ENCODE measurements around the gene ANKS4B.
"Not testable (repeated sequence)": the region's sequence is repeated elsewhere in the genome, so short reads cannot be mapped to it uniquely, and the experiment has no call there.

The ANKS4B gene

DNA sequence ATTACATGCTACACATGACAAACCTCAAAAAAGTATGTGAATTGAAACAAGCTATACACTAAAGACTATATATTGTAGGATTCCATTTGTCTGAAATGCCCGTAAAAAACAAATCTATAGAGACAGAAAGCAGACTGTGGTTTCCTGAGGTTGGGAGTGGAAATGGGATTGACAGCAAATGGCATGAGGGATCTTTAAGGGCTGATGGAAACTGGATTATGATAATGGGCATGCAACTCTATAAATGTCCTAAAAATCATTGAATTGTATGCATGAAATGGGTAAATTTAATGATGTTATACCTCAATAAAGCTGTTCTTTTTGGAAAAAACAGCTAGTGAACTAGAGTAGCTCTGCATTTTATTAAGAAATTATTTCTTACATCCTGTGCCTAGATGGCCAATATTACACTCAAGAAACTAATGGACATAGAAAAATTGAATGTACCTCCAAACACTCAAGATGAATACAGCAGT lies 416 bp upstream of the ANKS4B start:
- peak overlapping the region; percentile 77 to 89 for H3K27ac ChIP-seq (ENCODE audit: low read depth in 2 of 2, low read length in 2 of 2)
- H3K4me1 ChIP-seq (ENCODE audit: control insufficient read depth in 2 of 2, insufficient read depth in 2 of 2, low read length in 2 of 2) = peaks cover 2 to 14% of the 10 kb centered on the region in 2 donors
- H3K4me3 ChIP-seq (ENCODE audit: low read length in 2 of 2) = peak overlapping the region in 1 of 2 donors; percentile 95
- H3K27me3 ChIP-seq (ENCODE audit: control insufficient read depth in 2 of 2, insufficient read depth in 2 of 2, low read length in 2 of 2) = no peaks in the 10 kb centered on the region
- H3K36me3 ChIP-seq (ENCODE audit: control insufficient read depth in 2 of 2, insufficient read depth in 2 of 2, low read length in 2 of 2) = peaks cover 0 to 5% of the 10 kb centered on the region in 2 donors
- no peak overlapping the region for H3K9ac ChIP-seq (ENCODE audit: low read depth in 1 of 2, low read length in 2 of 2)
- H3K9me3 ChIP-seq (ENCODE audit: control insufficient read depth in 2 of 2, low read length in 2 of 2) = no peaks in the 10 kb centered on the region

DNA sequence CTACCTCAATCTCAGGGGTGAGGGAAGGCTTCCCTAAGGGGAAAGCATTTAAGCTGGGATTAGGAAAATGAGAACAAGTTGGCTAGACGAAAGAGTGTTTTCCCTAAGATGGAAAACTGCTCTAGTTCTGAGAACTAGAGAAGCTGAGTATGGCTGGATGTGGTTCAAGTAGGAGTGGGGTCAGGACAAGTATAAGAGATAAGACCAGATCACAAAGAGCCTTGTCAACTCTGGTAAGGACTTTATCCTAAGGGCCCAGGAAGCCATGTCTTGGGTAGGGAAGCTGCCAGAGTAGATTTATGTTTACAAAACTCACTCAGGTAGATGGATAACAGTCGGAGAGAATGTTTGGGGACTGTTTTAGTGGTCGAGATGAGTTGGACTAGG lies 1.7 kb downstream of the ANKS4B start:
- no peaks in the 10 kb centered on the region for H3K27me3 ChIP-seq (ENCODE audit: control insufficient read depth in 2 of 2, insufficient read depth in 2 of 2, low read length in 2 of 2)
- H3K9ac ChIP-seq (ENCODE audit: low read depth in 1 of 2, low read length in 2 of 2) = peak overlapping the region; percentile 35 to 79
- H3K27ac ChIP-seq (ENCODE audit: low read depth in 2 of 2, low read length in 2 of 2) = peak overlapping the region; percentile 87 to 89
- peaks cover 2 to 16% of the 10 kb centered on the region in 2 donors for H3K4me1 ChIP-seq (ENCODE audit: control insufficient read depth in 2 of 2, insufficient read depth in 2 of 2, low read length in 2 of 2)
- peaks cover 0 to 5% of the 10 kb centered on the region in 2 donors for H3K36me3 ChIP-seq (ENCODE audit: control insufficient read depth in 2 of 2, insufficient read depth in 2 of 2, low read length in 2 of 2)
- no peaks in the 10 kb centered on the region for H3K9me3 ChIP-seq (ENCODE audit: control insufficient read depth in 2 of 2, low read length in 2 of 2)
- H3K4me3 ChIP-seq (ENCODE audit: low read length in 2 of 2) = peak overlapping the region; percentile 95 to 99

DNA sequence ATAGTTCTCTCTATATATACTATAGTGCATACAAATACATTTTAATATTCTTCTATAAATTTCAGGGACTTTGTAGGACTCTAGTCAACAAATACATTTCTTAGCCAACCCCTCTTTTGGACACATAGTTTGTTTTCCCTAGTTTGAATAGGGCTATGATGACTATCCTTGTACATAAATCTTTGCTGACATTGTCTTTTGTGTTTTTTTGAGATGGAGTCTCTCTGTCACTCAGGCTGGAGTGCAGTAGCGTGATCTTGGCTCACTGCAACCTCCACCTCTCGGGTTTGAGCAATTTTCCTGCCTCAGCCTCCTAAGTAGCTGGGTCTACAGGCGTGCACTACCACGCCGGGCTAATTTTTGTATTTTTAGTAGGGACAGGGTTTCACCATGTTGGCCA lies 3.3 kb downstream of the ANKS4B start:
- no peak overlapping the region for H3K9ac ChIP-seq (ENCODE audit: low read depth in 1 of 2, low read length in 2 of 2)
- H3K4me1 ChIP-seq (ENCODE audit: control insufficient read depth in 2 of 2, insufficient read depth in 2 of 2, low read length in 2 of 2) = peaks cover 2 to 16% of the 10 kb centered on the region in 2 donors
- H3K27ac ChIP-seq (ENCODE audit: low read depth in 2 of 2, low read length in 2 of 2) = no peak overlapping the region
- H3K9me3 ChIP-seq (ENCODE audit: control insufficient read depth in 2 of 2, low read length in 2 of 2) = no peaks in the 10 kb centered on the region
- peaks cover 3 to 5% of the 10 kb centered on the region in 2 donors for H3K36me3 ChIP-seq (ENCODE audit: control insufficient read depth in 2 of 2, insufficient read depth in 2 of 2, low read length in 2 of 2)
- no peaks in the 10 kb centered on the region for H3K27me3 ChIP-seq (ENCODE audit: control insufficient read depth in 2 of 2, insufficient read depth in 2 of 2, low read length in 2 of 2)
- peak overlapping the region in 1 of 2 donors; percentile 7 for H3K4me3 ChIP-seq (ENCODE audit: low read length in 2 of 2)

DNA sequence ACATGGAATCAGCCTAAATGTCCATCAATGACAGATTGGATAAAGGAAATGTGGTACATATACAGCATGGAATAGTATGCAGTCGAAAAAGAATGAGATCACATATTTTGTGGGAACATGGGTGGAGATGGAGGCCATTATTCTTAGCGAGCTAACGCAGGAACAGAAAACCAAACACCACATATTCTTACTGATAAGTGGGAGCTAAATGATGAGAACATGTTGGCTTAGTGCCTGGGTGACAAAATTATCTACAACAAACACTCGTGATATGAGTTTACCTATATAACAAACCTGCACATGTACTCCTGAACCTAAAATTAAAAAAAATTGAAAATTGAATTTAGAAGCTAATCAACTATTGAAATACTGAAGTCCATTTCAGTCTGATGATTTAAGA lies 6.1 kb downstream of the ANKS4B start:
- no peak overlapping the region for H3K27ac ChIP-seq (ENCODE audit: low read depth in 2 of 2, low read length in 2 of 2)
- no peaks in the 10 kb centered on the region for H3K9me3 ChIP-seq (ENCODE audit: control insufficient read depth in 2 of 2, low read length in 2 of 2)
- peaks cover 3 to 5% of the 10 kb centered on the region in 2 donors for H3K36me3 ChIP-seq (ENCODE audit: control insufficient read depth in 2 of 2, insufficient read depth in 2 of 2, low read length in 2 of 2)
- H3K4me3 ChIP-seq (ENCODE audit: low read length in 2 of 2) = no peak overlapping the region
- no peak overlapping the region for H3K9ac ChIP-seq (ENCODE audit: low read depth in 1 of 2, low read length in 2 of 2)
- no peaks in the 10 kb centered on the region for H3K27me3 ChIP-seq (ENCODE audit: control insufficient read depth in 2 of 2, insufficient read depth in 2 of 2, low read length in 2 of 2)
- H3K4me1 ChIP-seq (ENCODE audit: control insufficient read depth in 2 of 2, insufficient read depth in 2 of 2, low read length in 2 of 2) = peaks cover 2 to 8% of the 10 kb centered on the region in 2 donors

DNA sequence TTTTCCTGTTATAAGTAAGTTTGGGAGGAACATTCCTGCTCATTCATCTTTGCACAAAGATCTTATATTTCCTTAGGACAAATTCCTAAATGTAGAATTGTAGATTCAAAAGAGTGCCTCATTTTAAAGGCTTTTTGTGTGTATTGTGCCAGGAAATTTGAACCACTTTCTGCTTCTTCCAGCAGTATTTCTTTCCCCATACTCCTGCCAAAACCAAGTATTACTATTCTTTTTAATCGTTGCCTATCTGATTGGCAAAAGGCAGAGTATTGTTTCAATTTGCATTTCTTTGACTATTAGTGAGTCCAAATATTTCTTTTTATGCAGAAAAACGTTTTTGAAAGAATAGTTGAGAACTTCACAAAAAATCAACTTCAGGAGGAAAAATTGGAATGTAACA lies 9.3 kb downstream of the ANKS4B start:
- Histone ChIP-seq H3K27me3 (ENCODE audit: control insufficient read depth in 2 of 2, insufficient read depth in 2 of 2, low read length in 2 of 2) (no peaks in the 10 kb centered on the region), H3K27ac (ENCODE audit: low read depth in 2 of 2, low read length in 2 of 2) (no peak overlapping the region), H3K9ac (ENCODE audit: low read depth in 1 of 2, low read length in 2 of 2) (no peak overlapping the region)

DNA sequence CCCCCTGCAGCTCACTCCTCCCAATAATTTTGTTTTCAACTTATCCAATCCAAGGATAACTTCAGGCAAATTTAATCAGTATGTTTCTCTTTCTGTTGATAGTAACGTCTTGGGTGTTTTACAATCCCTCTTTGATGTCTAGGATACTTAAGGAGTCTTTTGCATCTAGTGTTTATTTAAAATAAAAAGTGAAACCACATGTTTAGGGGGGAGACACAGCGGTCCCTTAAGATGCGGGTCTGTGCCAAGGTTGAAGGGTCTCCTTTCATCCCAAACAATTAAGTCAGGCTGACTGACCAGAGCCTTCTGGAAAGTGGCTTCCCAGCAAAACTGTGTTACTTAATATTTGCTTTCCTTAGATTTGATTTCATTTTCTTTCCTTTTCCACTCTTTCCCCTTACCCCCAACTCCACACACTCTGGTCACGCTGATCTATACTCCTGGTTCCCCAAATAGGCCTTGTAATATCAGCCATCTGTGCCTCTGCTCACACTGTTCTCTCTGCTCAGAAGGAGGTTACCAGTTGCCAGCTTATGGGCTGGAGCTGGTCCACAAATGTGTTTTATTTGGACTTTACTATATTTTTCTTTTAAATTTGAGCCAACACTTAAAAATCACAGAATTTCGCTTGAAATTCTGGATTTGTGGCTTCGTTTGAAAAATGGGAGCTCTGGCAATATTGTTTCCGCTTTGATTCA lies 11.2 kb downstream of the ANKS4B start:
- Histone ChIP-seq H3K4me1 (ENCODE audit: control insufficient read depth in 2 of 2, insufficient read depth in 2 of 2, low read length in 2 of 2) (peaks cover 0 to 3% of the 10 kb centered on the region in 2 donors), H3K9ac (ENCODE audit: low read depth in 1 of 2, low read length in 2 of 2) (no peak overlapping the region), H3K27ac (ENCODE audit: low read depth in 2 of 2, low read length in 2 of 2) (no peak overlapping the region), H3K4me3 (ENCODE audit: low read length in 2 of 2) (no peak overlapping the region), H3K27me3 (ENCODE audit: control insufficient read depth in 2 of 2, insufficient read depth in 2 of 2, low read length in 2 of 2) (no peaks in the 10 kb centered on the region), H3K9me3 (ENCODE audit: control insufficient read depth in 2 of 2, low read length in 2 of 2) (no peaks in the 10 kb centered on the region), H3K36me3 (ENCODE audit: control insufficient read depth in 2 of 2, insufficient read depth in 2 of 2, low read length in 2 of 2) (peaks cover 3 to 5% of the 10 kb centered on the region in 2 donors)

More for the DNA sequence above, 9.3 kb downstream of the ANKS4B start:
- Histone ChIP-seq H3K36me3 (ENCODE audit: control insufficient read depth in 2 of 2, insufficient read depth in 2 of 2, low read length in 2 of 2) (peaks cover 0 to 3% of the 10 kb centered on the region in 2 donors), H3K4me3 (ENCODE audit: low read length in 2 of 2) (no peak overlapping the region), H3K9me3 (ENCODE audit: control insufficient read depth in 2 of 2, low read length in 2 of 2) (no peaks in the 10 kb centered on the region), H3K4me1 (ENCODE audit: control insufficient read depth in 2 of 2, insufficient read depth in 2 of 2, low read length in 2 of 2) (peaks cover 2 to 3% of the 10 kb centered on the region in 2 donors)

DNA sequence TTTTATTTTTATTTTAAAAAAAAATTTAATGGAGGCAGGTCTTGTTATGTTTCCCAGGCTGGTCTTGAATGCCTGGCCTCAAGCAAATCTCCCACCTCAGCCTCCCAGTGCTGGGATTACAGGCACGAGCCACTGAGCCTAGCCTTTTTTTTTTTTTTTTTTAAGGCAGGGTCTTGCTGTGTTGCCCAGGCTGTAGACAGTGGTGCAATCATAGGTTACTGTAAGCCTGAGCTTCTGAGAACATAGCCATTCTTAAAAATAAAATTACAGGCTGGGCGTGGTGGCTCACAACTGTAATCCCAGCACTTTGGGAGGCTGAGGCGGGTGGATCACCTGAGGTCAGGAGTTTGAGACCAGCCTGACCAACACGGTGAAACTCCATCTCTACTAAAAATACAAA lies 14.7 kb downstream of the ANKS4B start:
- not testable (repeated sequence) for H3K4me1 ChIP-seq (ENCODE audit: control insufficient read depth in 2 of 2, insufficient read depth in 2 of 2, low read length in 2 of 2); H3K9me3 ChIP-seq (ENCODE audit: control insufficient read depth in 2 of 2, low read length in 2 of 2); H3K9ac ChIP-seq (ENCODE audit: low read depth in 1 of 2, low read length in 2 of 2); H3K27me3 ChIP-seq (ENCODE audit: control insufficient read depth in 2 of 2, insufficient read depth in 2 of 2, low read length in 2 of 2); H3K27ac ChIP-seq (ENCODE audit: low read depth in 2 of 2, low read length in 2 of 2); H3K4me3 ChIP-seq (ENCODE audit: low read length in 2 of 2)
- H3K36me3 ChIP-seq (ENCODE audit: control insufficient read depth in 2 of 2, insufficient read depth in 2 of 2, low read length in 2 of 2) = peaks cover 12 to 14% of the 10 kb centered on the region in 2 donors

DNA sequence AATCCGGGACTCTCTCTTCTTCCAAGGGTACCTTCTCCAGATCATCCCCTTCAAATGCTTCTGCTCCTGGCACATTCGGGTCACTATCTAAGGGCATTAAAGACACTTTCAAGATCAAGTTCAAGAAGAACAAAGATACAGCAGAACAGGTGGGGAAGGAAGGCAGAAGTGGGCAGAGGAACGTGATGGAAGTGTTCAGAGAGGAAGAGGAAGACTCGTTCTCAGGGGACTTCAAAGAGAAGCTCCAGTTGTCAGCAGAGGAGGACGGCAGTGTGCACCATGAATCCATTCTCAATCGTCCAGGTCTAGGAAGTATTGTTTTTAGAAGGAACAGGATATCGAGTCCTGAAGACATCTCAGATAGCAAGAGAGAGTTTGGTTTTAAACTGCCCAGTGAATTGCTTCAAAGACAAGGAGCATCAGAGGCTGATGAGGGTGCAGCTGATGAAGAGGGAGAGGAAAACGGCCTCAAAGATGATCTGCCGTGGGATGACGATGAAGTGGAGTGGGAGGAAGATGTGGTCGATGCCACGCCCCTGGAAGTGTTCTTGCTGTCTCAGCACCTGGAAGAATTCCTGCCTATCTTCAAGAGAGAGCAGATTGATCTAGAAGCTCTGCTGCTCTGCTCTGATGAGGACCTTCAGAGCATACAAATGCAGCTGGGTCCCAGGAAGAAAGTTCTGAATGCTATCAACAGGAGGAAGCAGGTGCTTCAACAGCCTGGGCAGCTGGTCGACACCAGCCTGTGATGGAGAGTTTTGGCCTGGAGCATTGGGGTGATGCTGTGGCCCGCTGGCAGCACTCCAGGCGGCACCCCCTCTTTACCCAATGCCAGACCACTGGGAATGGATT lies 16.8 kb downstream of the ANKS4B start:
- Histone ChIP-seq H3K4me1 (ENCODE audit: control insufficient read depth in 2 of 2, insufficient read depth in 2 of 2, low read length in 2 of 2) (no peaks in the 10 kb centered on the region), H3K36me3 (ENCODE audit: control insufficient read depth in 2 of 2, insufficient read depth in 2 of 2, low read length in 2 of 2) (peaks cover 17 to 19% of the 10 kb centered on the region in 2 donors), H3K4me3 (ENCODE audit: low read length in 2 of 2) (no peak overlapping the region), H3K9ac (ENCODE audit: low read depth in 1 of 2, low read length in 2 of 2) (no peak overlapping the region), H3K9me3 (ENCODE audit: control insufficient read depth in 2 of 2, low read length in 2 of 2) (no peaks in the 10 kb centered on the region), H3K27me3 (ENCODE audit: control insufficient read depth in 2 of 2, insufficient read depth in 2 of 2, low read length in 2 of 2) (no peaks in the 10 kb centered on the region), H3K27ac (ENCODE audit: low read depth in 2 of 2, low read length in 2 of 2) (no peak overlapping the region)

DNA sequence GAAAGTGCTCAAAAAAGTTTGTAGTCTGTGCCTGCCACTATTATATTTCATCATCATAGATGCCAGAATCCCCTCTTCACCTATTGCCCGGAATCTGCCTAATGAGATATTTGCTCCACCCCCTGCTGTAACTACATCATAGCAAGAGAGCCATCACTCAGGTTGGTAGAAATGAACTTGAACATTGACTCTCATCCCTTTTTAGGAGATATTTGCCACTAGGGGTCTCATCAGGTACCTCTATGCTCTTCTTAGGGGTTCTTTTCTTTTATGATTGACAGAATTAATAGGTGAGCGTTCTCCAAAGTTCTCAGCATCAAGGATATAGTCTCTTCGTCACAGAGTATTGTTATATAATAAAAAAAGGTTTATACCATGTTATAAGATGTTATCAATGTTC lies 20.0 kb downstream of the ANKS4B start:
- Histone ChIP-seq H3K4me3 (ENCODE audit: low read length in 2 of 2) (no peak overlapping the region), H3K9me3 (ENCODE audit: control insufficient read depth in 2 of 2, low read length in 2 of 2) (no peaks in the 10 kb centered on the region), H3K27me3 (ENCODE audit: control insufficient read depth in 2 of 2, insufficient read depth in 2 of 2, low read length in 2 of 2) (peaks cover 0 to 2% of the 10 kb centered on the region in 2 donors), H3K9ac (ENCODE audit: low read depth in 1 of 2, low read length in 2 of 2) (no peak overlapping the region), H3K4me1 (ENCODE audit: control insufficient read depth in 2 of 2, insufficient read depth in 2 of 2, low read length in 2 of 2) (no peaks in the 10 kb centered on the region), H3K36me3 (ENCODE audit: control insufficient read depth in 2 of 2, insufficient read depth in 2 of 2, low read length in 2 of 2) (peaks cover 17 to 19% of the 10 kb centered on the region in 2 donors), H3K27ac (ENCODE audit: low read depth in 2 of 2, low read length in 2 of 2) (no peak overlapping the region)

DNA sequence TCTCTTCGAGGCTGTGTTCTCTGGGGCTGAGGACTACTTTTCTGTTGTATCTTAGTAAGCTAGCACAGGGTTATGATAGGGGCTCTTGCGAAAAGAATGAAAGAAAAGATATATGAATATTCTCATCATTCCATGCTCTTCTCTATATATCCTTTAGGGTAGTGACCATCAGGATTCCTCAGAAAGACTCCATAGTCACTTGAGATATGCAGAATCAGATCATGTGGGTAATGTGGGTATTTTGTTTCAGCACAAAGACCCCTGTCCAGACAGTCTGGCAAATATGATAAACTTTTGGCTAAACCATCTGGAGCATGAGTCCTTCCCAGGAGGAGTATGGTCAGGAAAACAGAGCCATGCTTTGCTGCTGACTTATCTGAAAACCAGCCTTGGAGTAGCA lies 23.1 kb downstream of the ANKS4B start:
- Histone ChIP-seq H3K27ac (ENCODE audit: low read depth in 2 of 2, low read length in 2 of 2) (no peak overlapping the region), H3K9ac (ENCODE audit: low read depth in 1 of 2, low read length in 2 of 2) (no peak overlapping the region), H3K4me3 (ENCODE audit: low read length in 2 of 2) (no peak overlapping the region), H3K9me3 (ENCODE audit: control insufficient read depth in 2 of 2, low read length in 2 of 2) (no peaks in the 10 kb centered on the region), H3K27me3 (ENCODE audit: control insufficient read depth in 2 of 2, insufficient read depth in 2 of 2, low read length in 2 of 2) (peaks cover 0 to 2% of the 10 kb centered on the region in 2 donors), H3K4me1 (ENCODE audit: control insufficient read depth in 2 of 2, insufficient read depth in 2 of 2, low read length in 2 of 2) (peaks cover 2 to 13% of the 10 kb centered on the region in 2 donors), H3K36me3 (ENCODE audit: control insufficient read depth in 2 of 2, insufficient read depth in 2 of 2, low read length in 2 of 2) (peaks cover 6 to 10% of the 10 kb centered on the region in 2 donors)
